SK-N-MC (cell line): Measurements from ENCODE around the gene C1orf198.

Experiments used
- DNase-seq: peaks from one replicate; pipeline ENCODE4 v3.0.0-alpha.2; 2011; ENCODE audit warnings: low read depth, low spot score
- H3K27ac ChIP-seq: fragments of 200-600 bp; sonication (generic); 2 replicates; pipeline ENCODE4 v1.5.1; 2016; ENCODE audit warnings: mixed run types
- H3K36me3 ChIP-seq: fragments of 200-600 bp; sonication (generic); 2 replicates; pipeline ENCODE4 v1.6.1; 2017; ENCODE audit warnings: antibody characterized with exemption, low read length, mixed read lengths; ENCODE audit not compliant: insufficient read depth
- H3K4me3 ChIP-seq: fragments of 200-600 bp; sonication (generic); 2 replicates; pipeline ENCODE4 v1.5.1; 2016
- H3K9ac ChIP-seq: fragments of 200-600 bp; sonication (generic); 2 replicates; pipeline ENCODE4 v1.8.0; 2017; ENCODE audit warnings: mixed run types, mixed read lengths; ENCODE audit not compliant: insufficient read length
- H3K9me3 ChIP-seq: fragments of 200-600 bp; sonication (generic); 2 replicates; pipeline ENCODE4 v1.6.1; 2017; ENCODE audit warnings: low read depth, mild to moderate bottlenecking, antibody characterized with exemption, low read length, moderate library complexity, mixed read lengths
- EZH2 ChIP-seq: fragments of 200-600 bp; sonication (generic); IDR thresholded peaks from one replicate; pipeline ENCODE4 v1.6.1; 2017; ENCODE audit warnings: antibody characterized with exemption
- FOXP2 ChIP-seq: optimal IDR thresholded peaks from 2 replicates; pipeline ENCODE3; 2011; ENCODE audit warnings: mild to moderate bottlenecking, moderate library complexity; ENCODE audit not compliant: insufficient read depth; ENCODE audit errors: extremely low read length, control extremely low read depth
- POLR2AphosphoS5 ChIP-seq: IDR thresholded peaks from 2 replicates; pipeline ENCODE4 v1.6.1; 2012; ENCODE audit warnings: mild to moderate bottlenecking, low read depth, low read length, borderline replicate concordance

The C1orf198 gene

GRCh38 chr1:230791986-230792564, 76.2 kb downstream of the C1orf198 start:
- no peak for TF ChIP-seq POLR2AphosphoS5
- no peak for TF ChIP-seq EZH2
- TF ChIP-seq FOXP2, result no peak
- no peak overlapping the region for H3K4me3 ChIP-seq
- H3K27ac ChIP-seq, result no peak overlapping the region
- no peaks in the 10 kb centered on the region for H3K36me3 ChIP-seq
- H3K9ac ChIP-seq, result no peak overlapping the region
- H3K9me3 ChIP-seq, result no peaks in the 10 kb centered on the region
- no peak for DNase-seq

GRCh38 chr1:230790026-230790425, 78.3 kb downstream of the C1orf198 start:
- Histone ChIP-seq H3K36me3 (no peaks in the 10 kb centered on the region), H3K9me3 (no peaks in the 10 kb centered on the region), H3K27ac (no peak overlapping the region), H3K9ac (no peak overlapping the region), H3K4me3 (no peak overlapping the region)
- TF ChIP-seq EZH2, result no peak
- no peak for TF ChIP-seq POLR2AphosphoS5
- no peak for TF ChIP-seq FOXP2
- no peak for DNase-seq

- H3K4me3 ChIP-seq, result no peak overlapping the region
- H3K27ac ChIP-seq, result no peak overlapping the region
- no peaks in the 10 kb centered on the region for H3K36me3 ChIP-seq
- DNase-seq, result no peak
- TF ChIP-seq FOXP2 (no peak), EZH2 (no peak), POLR2AphosphoS5 (no peak)
- H3K9me3 ChIP-seq, result no peaks in the 10 kb centered on the region
- no peak overlapping the region for H3K9ac ChIP-seq
Observed at GRCh38 chr1:230788561-230789275, 79.6 kb downstream of the C1orf198 start.

GRCh38 chr1:230787471-230787870, 80.8 kb downstream of the C1orf198 start:
- no peak overlapping the region for H3K9ac ChIP-seq
- H3K4me3 ChIP-seq, result no peak overlapping the region
- no peak for DNase-seq
- H3K9me3 ChIP-seq, result no peaks in the 10 kb centered on the region
- TF ChIP-seq EZH2, result no peak
- no peak for TF ChIP-seq FOXP2
- no peak for TF ChIP-seq POLR2AphosphoS5
- H3K36me3 ChIP-seq, result no peaks in the 10 kb centered on the region
- H3K27ac ChIP-seq, result no peak overlapping the region
